Retinal pigment epithelial cell (primary cell): Measurements from ENCODE around the gene HEATR5A.
"Not testable (repeated sequence)": the region's sequence is repeated elsewhere in the genome, so short reads cannot be mapped to it uniquely, and the experiment has no call there.

Source experiments
- DNase-seq: peaks from one replicate; pipeline ENCODE4 v3.0.0-alpha.2; 2010; ENCODE audit warnings: low read depth
- H3K4me3 ChIP-seq: 2 replicates; pipeline ENCODE4 v1.5.1; 2011; ENCODE audit warnings: mild to moderate bottlenecking, low read length, control low read depth, moderate library complexity
- TF ChIP-seq, protein P1 (sequence below): conservative IDR thresholded peaks from 2 replicates; pipeline ENCODE4 v1.5.1; 2011; ENCODE audit warnings: low read depth, low read length, control low read depth, inconsistent platforms

The HEATR5A gene

GRCh38 chr14:31278883-31279282 lies 141.5 kb downstream of the HEATR5A start:
- DNase-seq, result no peak
- H3K4me3 ChIP-seq, result no peak overlapping the region
- TF ChIP-seq, protein P1, sequence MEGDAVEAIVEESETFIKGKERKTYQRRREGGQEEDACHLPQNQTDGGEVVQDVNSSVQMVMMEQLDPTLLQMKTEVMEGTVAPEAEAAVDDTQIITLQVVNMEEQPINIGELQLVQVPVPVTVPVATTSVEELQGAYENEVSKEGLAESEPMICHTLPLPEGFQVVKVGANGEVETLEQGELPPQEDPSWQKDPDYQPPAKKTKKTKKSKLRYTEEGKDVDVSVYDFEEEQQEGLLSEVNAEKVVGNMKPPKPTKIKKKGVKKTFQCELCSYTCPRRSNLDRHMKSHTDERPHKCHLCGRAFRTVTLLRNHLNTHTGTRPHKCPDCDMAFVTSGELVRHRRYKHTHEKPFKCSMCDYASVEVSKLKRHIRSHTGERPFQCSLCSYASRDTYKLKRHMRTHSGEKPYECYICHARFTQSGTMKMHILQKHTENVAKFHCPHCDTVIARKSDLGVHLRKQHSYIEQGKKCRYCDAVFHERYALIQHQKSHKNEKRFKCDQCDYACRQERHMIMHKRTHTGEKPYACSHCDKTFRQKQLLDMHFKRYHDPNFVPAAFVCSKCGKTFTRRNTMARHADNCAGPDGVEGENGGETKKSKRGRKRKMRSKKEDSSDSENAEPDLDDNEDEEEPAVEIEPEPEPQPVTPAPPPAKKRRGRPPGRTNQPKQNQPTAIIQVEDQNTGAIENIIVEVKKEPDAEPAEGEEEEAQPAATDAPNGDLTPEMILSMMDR, result no peak

- TF ChIP-seq, protein P1, result no peak
- no peak for DNase-seq
Observed at GRCh38 chr14:31277085-31277484, 143.3 kb downstream of the HEATR5A start.

DNA sequence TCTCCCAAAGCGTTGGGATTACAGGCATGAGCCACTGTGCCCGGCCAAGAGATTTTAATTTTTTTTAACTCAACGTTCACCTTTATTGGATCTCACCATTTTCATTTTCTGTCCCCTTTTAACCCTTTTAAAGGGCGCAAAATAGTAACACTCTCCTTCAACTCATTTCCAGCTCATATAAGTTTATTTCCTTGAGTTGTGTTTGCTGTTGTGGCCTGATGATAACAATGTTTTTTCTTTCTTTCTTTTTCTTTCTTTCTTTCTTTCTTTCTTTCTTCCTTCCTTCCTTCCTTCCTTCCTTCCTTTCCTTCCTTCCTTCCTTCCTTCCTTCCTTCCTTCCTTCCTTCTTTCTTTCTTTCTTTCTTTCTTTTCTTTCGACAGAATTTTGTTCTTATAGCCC lies 143.9 kb downstream of the HEATR5A start:
- not testable (repeated sequence) for H3K4me3 ChIP-seq, DNase-seq

More at GRCh38 chr14:31277085-31277484, 143.3 kb downstream of the HEATR5A start:
- H3K4me3 ChIP-seq, result no peak overlapping the region

GRCh38 chr14:31275731-31276130 lies 144.6 kb downstream of the HEATR5A start:
- TF ChIP-seq, protein P1, result no peak
- no peak for DNase-seq
- H3K4me3 ChIP-seq, result no peak overlapping the region

GRCh38 chr14:31271648-31272047 lies 148.7 kb downstream of the HEATR5A start:
- DNase-seq, result no peak
- TF ChIP-seq, protein P1, result no peak
- H3K4me3 ChIP-seq, result no peak overlapping the region

DNA sequence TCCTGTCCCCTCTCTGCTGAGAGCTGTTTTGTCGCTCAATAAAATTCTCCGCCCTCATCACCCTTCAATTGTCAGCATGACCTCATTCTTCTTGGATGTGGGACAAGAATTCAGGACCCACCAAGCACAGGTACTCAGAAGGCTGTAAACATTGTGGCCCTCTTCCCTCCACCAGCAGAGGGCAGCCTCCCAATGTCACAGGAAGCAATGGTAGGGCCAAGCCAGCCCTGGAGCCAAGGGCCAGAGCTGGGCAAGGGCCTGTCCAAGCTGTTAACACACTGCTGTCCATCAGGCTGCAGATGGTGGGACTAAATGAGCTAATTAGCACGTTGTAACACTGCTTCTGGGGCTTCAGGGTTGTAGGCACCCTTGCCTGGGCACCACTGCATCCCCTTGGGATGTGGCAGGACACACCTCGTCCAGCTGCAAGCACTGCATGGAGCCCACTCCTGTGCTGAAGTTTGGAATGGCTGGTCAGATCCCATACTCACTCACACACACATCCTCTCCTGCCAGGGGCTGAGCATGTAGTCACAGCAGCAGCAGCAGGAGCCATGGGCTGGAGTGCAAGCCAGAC lies 150.1 kb downstream of the HEATR5A start:
- TF ChIP-seq, protein P1, result no peak
- DNase-seq, result no peak
- H3K4me3 ChIP-seq, result no peak overlapping the region

GRCh38 chr14:31269634-31270195 lies 150.6 kb downstream of the HEATR5A start:
- no peak for DNase-seq
- no peak overlapping the region for H3K4me3 ChIP-seq
- TF ChIP-seq, protein P1, result no peak
